MM.1S (cell line): ENCODE data around the gene KIAA1958.

Experiments
- DNase-seq: peaks from one replicate; pipeline ENCODE4 v3.0.0-alpha.2; 2015
- H2AFZ ChIP-seq: fragments of 300-600 bp; sonication (generic); 2 replicates; pipeline ENCODE4 v1.6.0; 2016; ENCODE audit warnings: antibody characterized with exemption, low read length
- H3F3A ChIP-seq: fragments of 300-600 bp; sonication (generic); 2 replicates; pipeline ENCODE4 v1.6.1; 2016; ENCODE audit warnings: mild to moderate bottlenecking, antibody characterized with exemption, low read length, moderate library complexity, mixed read lengths; ENCODE audit not compliant: insufficient read depth
- H3K27ac ChIP-seq: fragments of 300-600 bp; sonication (generic); 2 replicates; pipeline ENCODE4 v1.5.1; 2016; ENCODE audit warnings: mild to moderate bottlenecking, low read length
- H3K27me3 ChIP-seq: fragments of 300-600 bp; sonication (generic); replicated peaks from 2 replicates; pipeline ENCODE4 v1.6.0; 2016; ENCODE audit warnings: low read length; ENCODE audit not compliant: insufficient read depth
- H3K36me3 ChIP-seq: fragments of 300-600 bp; sonication (generic); replicated peaks from 2 replicates; pipeline ENCODE4 v1.6.1; 2016; ENCODE audit warnings: mild to moderate bottlenecking, low read length, mixed read lengths; ENCODE audit not compliant: insufficient read depth
- H3K4me1 ChIP-seq: fragments of 300-600 bp; sonication (generic); 2 replicates; pipeline ENCODE4 v1.6.1; 2016; ENCODE audit warnings: low read length, mixed read lengths
- H3K4me2 ChIP-seq: fragments of 300-600 bp; sonication (generic); 2 replicates; pipeline ENCODE4 v1.6.0; 2016; ENCODE audit warnings: low read depth, low read length
- H3K4me3 ChIP-seq: fragments of 300-600 bp; sonication (generic); 2 replicates; pipeline ENCODE4 v1.5.1; 2016; ENCODE audit warnings: low read length, mixed read lengths
- H3K79me2 ChIP-seq: fragments of 300-600 bp; sonication (generic); 2 replicates; pipeline ENCODE4 v1.6.1; 2016; ENCODE audit warnings: mixed run types, low read length, mixed read lengths
- H3K9ac ChIP-seq: fragments of 300-600 bp; sonication (generic); 2 replicates; pipeline ENCODE4 v1.6.1; 2016; ENCODE audit warnings: low read length, mixed read lengths
- H3K9me2 ChIP-seq: fragments of 300-600 bp; sonication (generic); replicated peaks from 2 replicates; pipeline ENCODE4 v1.6.1; 2016; ENCODE audit warnings: mild to moderate bottlenecking, low read length, mixed read lengths; ENCODE audit not compliant: insufficient read depth
- H3K9me3 ChIP-seq: fragments of 300-600 bp; sonication (generic); replicated peaks from 2 replicates; pipeline ENCODE4 v1.6.1; 2016; ENCODE audit warnings: mild to moderate bottlenecking, low read length, mixed read lengths; ENCODE audit not compliant: insufficient read depth
- H4K20me1 ChIP-seq: fragments of 300-600 bp; sonication (generic); 2 replicates; pipeline ENCODE4 v1.6.1; 2016; ENCODE audit warnings: mild to moderate bottlenecking, low read length, moderate library complexity, mixed read lengths; ENCODE audit not compliant: insufficient read depth
- CTCF ChIP-seq: fragments of 300-600 bp; sonication (generic); IDR thresholded peaks from 2 replicates; pipeline ENCODE4 v1.5.1; 2016; ENCODE audit warnings: antibody characterized with exemption, low read length, mixed read lengths
- EZH2 ChIP-seq: fragments of 300-600 bp; sonication (generic); optimal IDR thresholded peaks from 2 replicates; pipeline ENCODE3; 2017; ENCODE audit warnings: low read depth, mild to moderate bottlenecking, antibody characterized with exemption, low read length, mixed read lengths
- EZH2phosphoT487 ChIP-seq: fragments of 300-600 bp; sonication (generic); IDR thresholded peaks from 2 replicates; pipeline ENCODE4 v1.6.1; 2018; ENCODE audit warnings: antibody characterized with exemption, low read length

Gene KIAA1958

GRCh38 chr9:112489876-112490666 is 3.4 kb downstream of the KIAA1958 start:
- H3K79me2 ChIP-seq: peaks cover 32% of the 10 kb centered on the region
- peaks cover 7% of the 10 kb centered on the region; the same call in 1 of the 2 replicates for H3K4me1 ChIP-seq
- H3K27ac ChIP-seq: no peak overlapping the region
- DNase-seq: no peak
- no peaks in the 10 kb centered on the region for H3K9me3 ChIP-seq
- H3K36me3 ChIP-seq: 0 out of 2 replicates have a peak, but pooled peaks cover 5% of the 10 kb centered on the region
- no peak overlapping the region for H3K9ac ChIP-seq
- no peaks in the 10 kb centered on the region for H3F3A ChIP-seq
- no peak overlapping the region for H3K4me2 ChIP-seq
- H4K20me1 ChIP-seq: no peaks in the 10 kb centered on the region
- TF ChIP-seq CTCF (no peak), EZH2phosphoT487 (no peak), EZH2 (no peak)
- H3K27me3 ChIP-seq: no peaks in the 10 kb centered on the region
- H3K9me2 ChIP-seq: no peaks in the 10 kb centered on the region
- no peak overlapping the region for H2AFZ ChIP-seq
- H3K4me3 ChIP-seq: no peak overlapping the region

- Histone ChIP-seq H2AFZ (no peak overlapping the region), H3K4me2 (no peak overlapping the region), H3K27me3 (no peaks in the 10 kb centered on the region), H3K4me3 (no peak overlapping the region), H3K9me3 (no peaks in the 10 kb centered on the region), H3K27ac (no peak overlapping the region), H4K20me1 (no peaks in the 10 kb centered on the region), H3K79me2 (peaks cover 17% of the 10 kb centered on the region), H3K36me3 (0 out of 2 replicates have a peak, but pooled peaks cover 5% of the 10 kb centered on the region), H3K4me1 (no peaks in the 10 kb centered on the region), H3K9ac (no peak overlapping the region), H3K9me2 (no peaks in the 10 kb centered on the region), H3F3A (no peaks in the 10 kb centered on the region)
- DNase-seq: no peak
- no peak for TF ChIP-seq EZH2phosphoT487
Observed at GRCh38 chr9:112493393-112494137, 6.9 kb downstream of the KIAA1958 start.

GRCh38 chr9:112494153-112494552 is 7.5 kb downstream of the KIAA1958 start:
- no peak for TF ChIP-seq EZH2
- no peaks in the 10 kb centered on the region for H4K20me1 ChIP-seq
- no peak overlapping the region for H3K4me3 ChIP-seq
- no peak overlapping the region for H3K9ac ChIP-seq
- H2AFZ ChIP-seq: no peak overlapping the region
- H3K9me3 ChIP-seq: no peaks in the 10 kb centered on the region
- H3K79me2 ChIP-seq: peaks cover 13% of the 10 kb centered on the region
- no peaks in the 10 kb centered on the region for H3K27me3 ChIP-seq
- no peak for DNase-seq
- H3K4me1 ChIP-seq: no peaks in the 10 kb centered on the region
- 0 out of 2 replicates have a peak, but pooled peaks cover 5% of the 10 kb centered on the region for H3K36me3 ChIP-seq
- H3K9me2 ChIP-seq: no peaks in the 10 kb centered on the region
- H3F3A ChIP-seq: no peaks in the 10 kb centered on the region
- H3K27ac ChIP-seq: no peak overlapping the region
- H3K4me2 ChIP-seq: no peak overlapping the region

- Histone ChIP-seq H3K36me3 (0 out of 2 replicates have a peak, but pooled peaks cover 5% of the 10 kb centered on the region), H3K27me3 (no peaks in the 10 kb centered on the region), H3K79me2 (0 out of 2 replicates have a peak, but pooled peaks cover 5% of the 10 kb centered on the region), H3K4me2 (no peak overlapping the region), H3K27ac (no peak overlapping the region), H3K4me3 (no peak overlapping the region), H2AFZ (no peak overlapping the region), H3K4me1 (no peaks in the 10 kb centered on the region), H4K20me1 (no peaks in the 10 kb centered on the region), H3K9ac (no peak overlapping the region), H3K9me3 (no peaks in the 10 kb centered on the region), H3F3A (no peaks in the 10 kb centered on the region), H3K9me2 (no peaks in the 10 kb centered on the region)
- no peak for DNase-seq
- TF ChIP-seq EZH2phosphoT487 (no peak), EZH2 (no peak), CTCF (no peak)
Observed at GRCh38 chr9:112495614-112496013, 9.0 kb downstream of the KIAA1958 start.
